CD4-positive, alpha-beta T cell treated with Interleukin-10 for 1 hour (primary cell): Measurements from ENCODE around the gene TBX15.
"Not testable (repeated sequence)": the region's sequence is repeated elsewhere in the genome, so short reads cannot be mapped to it uniquely, and the experiment has no call there.

ENCODE experiments used
- DNase-seq: peaks from one replicate; pipeline ENCODE4 v3.0.0-alpha.2; 2020

Gene TBX15

GRCh38 chr1:118958140-118958539 lies 30.0 kb downstream of the TBX15 start:
- DNase-seq, result no peak

GRCh38 chr1:118957579-118957978 lies 30.6 kb downstream of the TBX15 start:
- DNase-seq, result not testable (repeated sequence)

- no peak for DNase-seq
Observed at GRCh38 chr1:118954301-118954905, 33.7 kb downstream of the TBX15 start.

GRCh38 chr1:118951270-118951936 lies 36.7 kb downstream of the TBX15 start:
- no peak for DNase-seq

- no peak for DNase-seq
Observed at GRCh38 chr1:118949315-118949714, 38.8 kb downstream of the TBX15 start.

- no peak for DNase-seq
Observed at GRCh38 chr1:118948846-118949245, 39.3 kb downstream of the TBX15 start.

GRCh38 chr1:118948351-118948750 lies 39.8 kb downstream of the TBX15 start:
- DNase-seq, result no peak

- DNase-seq, result no peak
Observed at GRCh38 chr1:118947790-118948189, 40.4 kb downstream of the TBX15 start.

GRCh38 chr1:118947003-118947765 lies 41.0 kb downstream of the TBX15 start:
- DNase-seq, result no peak

GRCh38 chr1:118945489-118945888 lies 42.7 kb downstream of the TBX15 start:
- DNase-seq, result no peak

- DNase-seq, result no peak
Observed at GRCh38 chr1:118944546-118944945, 43.6 kb downstream of the TBX15 start.

- no peak for DNase-seq
Observed at GRCh38 chr1:118944133-118944532, 44.0 kb downstream of the TBX15 start.

GRCh38 chr1:118940957-118941356 lies 47.2 kb downstream of the TBX15 start:
- DNase-seq, result no peak

GRCh38 chr1:118937413-118938072 lies 50.6 kb downstream of the TBX15 start:
- no peak for DNase-seq

GRCh38 chr1:118934706-118935105 lies 53.4 kb downstream of the TBX15 start:
- no peak for DNase-seq

- no peak for DNase-seq
Observed at GRCh38 chr1:118933051-118933781, 54.9 kb downstream of the TBX15 start.

GRCh38 chr1:118931876-118932275 lies 56.3 kb downstream of the TBX15 start:
- DNase-seq, result no peak

- no peak for DNase-seq
Observed at GRCh38 chr1:118928739-118929554, 59.2 kb downstream of the TBX15 start.

GRCh38 chr1:118927427-118928187 lies 60.5 kb downstream of the TBX15 start:
- no peak for DNase-seq

GRCh38 chr1:118926261-118926660 lies 61.9 kb downstream of the TBX15 start:
- DNase-seq, result no peak

- DNase-seq, result no peak
Observed at GRCh38 chr1:118925651-118926050, 62.5 kb downstream of the TBX15 start.
